OCI-LY3 (cell line): ENCODE measurements around the gene UBTD1.

Experiments
- CTCF ChIP-seq: fragments of 200-600, 300-600 bp; sonication (generic); IDR thresholded peaks from 2 replicates; pipeline ENCODE4 v1.5.1; 2014; ENCODE audit warnings: antibody characterized with exemption, low read length, low read depth
- EZH2phosphoT487 ChIP-seq: fragments of 200-600 bp; shearing (Covaris generic); IDR thresholded peaks from 2 replicates; pipeline ENCODE4 v1.6.1; 2018; ENCODE audit warnings: antibody characterized with exemption, mixed run types, low read depth

- no peak for TF ChIP-seq CTCF
- no peak for TF ChIP-seq EZH2phosphoT487
These were observed 51.8 kb downstream of the UBTD1 start for GRCh38 chr10:97550336-97551149.
